ENCODE data around the gene CYS1.

- TF ChIP-seq, protein P1, sequence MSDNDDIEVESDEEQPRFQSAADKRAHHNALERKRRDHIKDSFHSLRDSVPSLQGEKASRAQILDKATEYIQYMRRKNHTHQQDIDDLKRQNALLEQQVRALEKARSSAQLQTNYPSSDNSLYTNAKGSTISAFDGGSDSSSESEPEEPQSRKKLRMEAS (IDR thresholded peaks at IDR 0.05) = no peak
- TF ChIP-seq EP300 (IDR thresholded peaks at IDR 0.05) (no peak), CTCF (IDR thresholded peaks at IDR 0.05) (no peak), JUN (IDR thresholded peaks at IDR 0.05) (no peak)
These were observed 17.3 kb downstream of the CYS1 start for GRCh38 chr2:10062931-10063365.
